Endometrial microvascular endothelial cells (primary cell): Measurements from ENCODE around the gene CDCA4. TPM values are rescaled to one million over a fixed set of nuclear protein-coding genes. Genes with fewer than 3 reads are reported as not detected.
"Not testable (repeated sequence)": the region's sequence is repeated elsewhere in the genome, so short reads cannot be mapped to it uniquely, and the experiment has no call there.

Experiments
- in situ Hi-C: cut with HindIII; loops from 2 replicates; pipeline ENCODE4 v1.10.0; 2017; ENCODE audit warnings: low sequenced_read_pairs, low pct_unique_long_range_greater_than_20kb; ENCODE audit errors: inconsistent ontology term
- total RNA-seq: library from RNA; depleted of rRNA; stranded (reverse); fragments of >200 nt; gene quantifications from one replicate; pipeline ENCODE4 v1.2.3, GENCODE V29; 2015; ENCODE audit errors: inconsistent ontology term

Gene CDCA4
- 58.8 TPM for total RNA-seq

DNA sequence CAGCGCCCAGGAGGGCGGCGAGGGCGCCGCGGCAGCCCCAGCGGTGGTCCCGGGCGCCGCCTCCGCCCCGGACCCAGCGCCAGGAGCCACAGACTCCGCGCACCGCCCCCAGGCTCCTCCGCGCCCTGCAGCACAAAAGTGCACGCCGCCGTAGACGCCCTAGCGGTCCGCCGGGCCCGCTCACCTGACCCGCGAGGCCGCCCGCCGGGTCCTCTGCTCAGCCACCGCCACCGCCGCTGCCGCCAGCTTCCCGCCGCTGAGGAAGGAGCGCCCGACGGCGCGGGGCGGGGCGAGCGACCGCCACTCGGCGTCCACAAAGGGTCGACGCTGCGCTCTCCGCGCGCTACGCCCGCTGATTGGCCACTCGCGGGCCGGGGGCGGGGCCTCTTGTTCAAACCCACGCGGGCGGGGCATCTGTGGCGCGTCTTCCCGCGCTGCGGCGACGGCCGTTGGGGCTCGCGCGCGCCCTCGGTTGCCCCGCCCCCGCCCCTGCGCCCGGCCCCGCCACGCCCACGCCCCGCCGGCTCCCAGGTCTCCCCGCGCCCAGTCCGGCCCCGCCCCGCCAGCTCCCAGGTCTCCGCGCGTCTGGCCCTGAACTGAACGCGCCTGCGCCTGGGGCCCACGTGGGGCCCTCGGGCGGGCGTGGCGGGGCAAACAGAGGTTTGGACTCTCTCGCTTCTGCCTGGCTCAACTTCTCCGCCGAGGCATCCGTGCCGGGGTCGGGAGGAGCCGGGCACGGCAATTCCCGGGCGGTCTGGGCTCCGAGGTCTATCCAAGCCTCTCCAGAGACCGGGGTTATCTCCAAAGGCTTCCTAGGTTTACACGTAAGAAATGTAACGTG lies at the start of gene CDCA4:
TSS of gene CDCA4 (minus strand) at position 269 of the 841 bp plus-strand sequence. CDS start 9,154 bp downstream, outside the sequence.
- in situ Hi-C loops: no loop called here

- in situ Hi-C loops: no loop called here
Measured at GRCh38 chr14:105069871-105070759, 49.2 kb upstream of the CDCA4 start.

DNA sequence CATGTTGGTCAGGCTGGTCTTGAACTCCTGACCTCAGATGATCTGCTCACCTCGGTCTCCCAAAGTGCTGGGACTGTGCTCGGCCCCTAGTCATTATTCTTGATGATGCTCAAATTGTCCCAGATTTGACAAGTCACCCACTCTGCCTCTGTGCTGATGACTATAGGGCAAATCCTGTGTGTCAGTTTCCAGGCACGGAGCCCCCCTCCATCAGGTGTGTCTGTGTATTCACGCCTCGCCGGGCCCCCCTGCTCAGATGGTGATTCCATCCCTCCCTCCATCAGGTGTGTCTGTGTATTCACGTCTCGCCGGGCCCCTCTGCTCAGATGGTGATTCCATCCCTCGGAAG lies 48.6 kb upstream of the CDCA4 start:
- in situ Hi-C loops: no loop called here

GRCh38 chr14:105068818-105069217 lies 47.9 kb upstream of the CDCA4 start:
- in situ Hi-C loops: no loop called here

DNA sequence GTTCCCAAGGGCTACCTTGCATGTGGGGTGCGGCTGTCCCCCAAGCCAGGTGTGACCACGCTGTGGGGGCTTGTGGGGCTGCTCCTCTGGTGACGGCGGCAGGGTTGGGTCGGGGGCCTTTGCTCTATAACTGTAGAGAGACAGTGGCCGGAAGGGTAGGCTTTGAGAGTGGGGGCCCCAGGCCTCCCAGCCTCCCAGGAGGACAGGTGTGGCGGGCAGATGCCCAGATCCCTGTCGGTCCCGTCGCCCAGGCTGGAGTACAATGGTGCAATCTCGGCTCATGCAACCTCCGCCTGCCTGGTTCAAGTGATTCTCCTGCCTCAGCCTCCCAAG lies 47.1 kb upstream of the CDCA4 start:
- in situ Hi-C loops: no loop called here

- in situ Hi-C loops: no loop called here
Measured at GRCh38 chr14:105067140-105067968, 46.5 kb upstream of the CDCA4 start.

DNA sequence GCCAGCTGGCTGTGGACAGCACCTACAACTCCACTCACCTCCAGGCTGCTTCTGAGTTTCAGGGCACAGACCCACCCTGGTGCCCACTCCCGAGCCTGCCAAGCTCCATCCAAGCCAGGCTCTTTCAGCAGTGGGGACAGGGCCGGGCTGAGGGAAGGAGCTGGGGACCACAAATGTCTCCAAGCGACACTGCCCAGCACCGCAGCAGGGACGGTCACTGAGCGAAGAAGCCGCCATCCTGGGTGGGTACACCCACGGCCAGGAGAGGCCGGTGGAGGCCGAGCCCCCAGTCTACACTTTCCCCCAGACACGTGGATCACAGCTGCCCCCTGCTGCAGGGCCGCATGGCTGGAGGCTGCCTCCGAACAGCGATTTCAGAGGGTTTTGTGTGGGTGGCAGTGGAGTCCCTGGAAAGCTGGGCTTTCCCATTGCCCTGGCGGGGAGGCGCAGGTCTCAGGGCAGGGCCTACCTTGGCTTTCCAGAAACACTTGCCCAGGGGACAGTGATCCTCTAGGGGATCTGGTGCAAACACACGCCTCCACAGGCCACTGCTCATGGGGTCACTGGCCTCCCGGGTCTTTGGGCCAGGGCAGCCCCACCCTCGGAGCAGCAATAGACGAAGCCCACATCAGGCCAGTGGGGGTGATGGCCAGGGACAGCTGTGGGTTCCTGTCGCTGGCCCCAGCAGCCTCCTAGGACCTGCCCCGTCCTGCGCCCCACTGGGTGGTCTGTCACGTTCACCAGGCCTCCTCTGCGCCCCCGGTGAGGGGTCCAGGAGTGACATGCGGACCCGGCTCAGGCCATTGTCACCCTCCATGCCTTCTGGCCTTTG lies 45.6 kb upstream of the CDCA4 start:
- in situ Hi-C loops: no loop called here

DNA sequence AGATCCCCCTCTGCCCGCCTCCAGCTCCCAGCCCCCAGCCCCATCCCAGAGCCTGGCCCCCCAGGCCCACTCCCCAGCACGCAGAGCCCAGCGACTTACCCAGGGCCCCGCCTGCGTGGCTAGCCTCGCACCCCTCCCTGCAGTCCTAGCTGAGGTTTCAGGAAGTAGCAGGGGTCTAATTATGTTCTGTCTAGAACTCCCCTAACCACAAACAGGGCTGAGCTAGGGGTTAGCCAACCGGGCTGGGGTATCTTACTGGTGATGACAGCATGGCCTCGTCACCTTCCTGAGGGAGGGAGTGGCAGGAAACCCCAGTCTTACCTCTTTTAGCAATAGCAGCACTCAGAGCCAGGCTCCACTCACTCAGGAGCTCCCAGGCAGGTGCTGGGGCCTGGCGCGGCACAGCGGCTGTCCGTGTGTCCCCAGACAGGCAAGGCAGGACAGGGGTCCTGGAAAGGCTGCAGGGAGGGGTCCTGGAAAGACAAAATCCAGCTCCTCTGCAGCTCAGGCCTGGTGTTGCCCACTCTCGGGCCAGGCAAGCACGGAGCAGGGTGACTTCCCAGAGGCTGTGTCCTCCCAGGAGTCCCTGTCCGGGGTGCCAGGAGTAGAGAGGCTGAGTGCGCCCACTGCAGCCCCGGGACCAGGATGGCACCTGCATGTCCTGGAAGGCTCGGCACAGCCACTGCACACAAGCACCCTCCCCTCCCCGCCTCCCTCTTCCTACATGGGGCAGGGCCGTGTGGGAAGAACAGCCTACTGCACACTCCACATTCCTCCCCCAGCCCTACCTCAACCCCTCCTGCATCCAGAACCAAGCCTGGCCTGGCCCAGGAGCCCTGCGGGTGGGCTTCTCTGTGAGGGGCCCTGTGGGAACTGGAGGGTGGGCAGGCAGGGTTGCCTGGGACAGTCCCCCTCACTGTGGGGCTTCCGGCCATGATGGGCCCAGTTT lies 44.7 kb upstream of the CDCA4 start, which contains the start of gene GPR132:
TSS of gene GPR132 (minus strand) at position 151 of the 949 bp plus-strand sequence. CDS start 10,010 bp downstream, outside the sequence.
- in situ Hi-C loops: no loop called here

- in situ Hi-C loops: no loop called here
Measured at GRCh38 chr14:105064721-105065143, 43.8 kb upstream of the CDCA4 start.

DNA sequence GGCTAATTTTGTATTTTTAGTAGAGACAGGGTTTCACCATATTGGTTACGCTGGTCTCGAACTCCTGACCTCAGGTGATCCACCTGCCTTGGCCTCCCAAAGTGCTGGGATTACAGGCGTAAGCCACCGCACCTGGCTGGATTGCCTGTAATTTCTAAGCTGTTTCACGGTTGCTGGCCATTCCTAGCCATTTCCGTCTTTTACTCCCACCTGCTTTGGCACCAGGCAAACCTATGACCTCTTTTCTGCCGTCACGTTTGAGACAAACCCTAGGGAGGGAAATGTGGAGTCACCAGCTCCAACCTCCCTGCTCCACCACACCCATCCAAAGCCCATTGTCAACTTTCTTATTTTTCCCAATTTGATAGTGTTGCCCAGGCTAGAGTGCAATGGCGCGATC lies 43.1 kb upstream of the CDCA4 start:
- in situ Hi-C loops: no loop called here

DNA sequence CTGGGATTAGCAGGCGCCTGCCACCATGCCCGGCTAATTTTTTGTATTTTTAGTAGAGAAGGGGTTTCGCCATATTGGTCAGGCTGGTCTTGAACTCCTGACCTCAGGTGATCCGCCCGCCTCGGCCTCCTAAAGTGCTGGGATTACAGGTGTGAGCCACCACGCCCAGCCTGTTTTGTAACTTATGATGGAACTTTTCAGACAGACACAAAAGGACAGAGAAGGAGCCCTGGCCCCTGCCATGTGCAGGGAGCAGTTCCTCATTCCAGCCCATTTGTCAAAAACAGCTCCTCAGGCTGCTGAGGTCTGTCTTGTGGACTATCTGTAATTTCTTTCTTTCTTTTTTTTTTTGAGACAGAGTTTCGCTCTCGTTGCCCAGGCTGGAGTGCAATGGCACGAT lies 42.6 kb upstream of the CDCA4 start:
- in situ Hi-C loops: not testable (repeated sequence)

- in situ Hi-C loops: no loop called here
Measured at GRCh38 chr14:105063056-105063455, 42.2 kb upstream of the CDCA4 start.

GRCh38 chr14:105062048-105062433 lies 41.2 kb upstream of the CDCA4 start:
- in situ Hi-C loops: no loop called here

- in situ Hi-C loops: no loop called here
Measured at GRCh38 chr14:105061428-105062047, 40.7 kb upstream of the CDCA4 start.

DNA sequence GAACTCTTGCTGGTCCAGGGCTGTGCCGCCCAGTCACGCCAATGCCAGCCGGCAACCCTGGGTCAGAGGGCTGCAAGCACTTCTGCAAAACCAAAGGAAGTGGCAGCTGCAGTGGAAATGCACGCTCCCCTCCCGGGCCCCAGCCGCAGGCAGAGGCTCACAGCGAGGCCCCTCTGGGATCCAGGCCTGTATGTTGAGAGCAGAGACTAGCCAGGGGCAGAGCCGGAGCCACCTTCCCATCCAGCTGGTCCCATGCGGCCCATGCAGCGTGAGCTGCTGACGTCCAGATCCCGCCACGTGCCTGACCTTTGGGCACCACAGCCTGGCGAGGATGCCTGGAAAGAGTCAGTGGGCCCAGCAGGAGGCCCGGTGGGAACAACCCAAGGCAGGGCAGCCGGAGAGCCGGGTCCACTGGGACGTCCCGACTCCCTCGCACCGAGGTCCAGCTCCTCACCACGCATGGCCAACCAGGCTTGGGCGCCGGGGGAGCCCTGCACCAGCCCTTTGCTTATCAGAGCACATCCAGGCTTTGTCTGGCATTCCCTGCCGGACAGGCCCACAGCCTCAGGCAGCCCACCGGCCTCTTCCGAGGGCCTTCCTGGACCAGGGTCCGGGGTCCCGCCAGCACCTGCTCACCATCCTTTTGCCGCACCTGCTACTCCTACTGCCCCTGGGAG lies 40.0 kb upstream of the CDCA4 start:
- in situ Hi-C loops: no loop called here

GRCh38 chr14:105059925-105060565 lies 39.2 kb upstream of the CDCA4 start:
- in situ Hi-C loops: loop anchor here (10.0 kb wide), 1 partner anchor 125 kb away; no protein-coding TSS in a partner anchor
